HG03460 (cell line): ENCODE measurements around the gene SHROOM2.
"Not testable (repeated sequence)": the region's sequence is repeated elsewhere in the genome, so short reads cannot be mapped to it uniquely, and the experiment has no call there.

Source experiments
- ATAC-seq: cut with Tn5 transposase; IDR thresholded peaks from one replicate; pipeline ENCODE4 v1.9.1; 2021; ENCODE audit not compliant: unreplicated experiment

SHROOM2 gene

GRCh38 chrX:9785254-9785943 is 830 bp upstream of the SHROOM2 start:
- no peak for ATAC-seq

GRCh38 chrX:9786798-9787635 is 788 bp downstream of the SHROOM2 start:
- no peak for ATAC-seq

- ATAC-seq: no peak
Observed at GRCh38 chrX:9788911-9789310, 2.7 kb downstream of the SHROOM2 start.

DNA sequence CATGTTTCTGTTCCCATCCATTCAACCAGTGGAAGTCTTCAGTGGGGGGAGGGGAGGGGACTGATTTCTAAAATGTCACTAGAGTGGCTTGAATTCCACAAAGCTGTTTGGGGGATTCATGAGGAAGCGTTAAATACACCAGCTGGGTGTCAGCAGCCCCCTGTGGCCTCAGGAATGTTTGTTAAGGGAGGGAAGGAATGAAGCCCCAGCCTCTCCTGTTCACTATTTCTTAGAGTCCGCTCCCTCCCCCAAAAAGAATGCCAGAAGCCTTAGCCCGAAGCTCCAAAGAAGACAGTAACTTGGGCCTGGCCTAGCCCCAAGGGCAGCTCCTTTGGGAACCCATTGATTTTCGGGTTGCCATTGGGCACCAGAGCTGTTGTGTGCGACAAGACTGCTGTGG is 3.3 kb downstream of the SHROOM2 start:
- ATAC-seq: no peak

DNA sequence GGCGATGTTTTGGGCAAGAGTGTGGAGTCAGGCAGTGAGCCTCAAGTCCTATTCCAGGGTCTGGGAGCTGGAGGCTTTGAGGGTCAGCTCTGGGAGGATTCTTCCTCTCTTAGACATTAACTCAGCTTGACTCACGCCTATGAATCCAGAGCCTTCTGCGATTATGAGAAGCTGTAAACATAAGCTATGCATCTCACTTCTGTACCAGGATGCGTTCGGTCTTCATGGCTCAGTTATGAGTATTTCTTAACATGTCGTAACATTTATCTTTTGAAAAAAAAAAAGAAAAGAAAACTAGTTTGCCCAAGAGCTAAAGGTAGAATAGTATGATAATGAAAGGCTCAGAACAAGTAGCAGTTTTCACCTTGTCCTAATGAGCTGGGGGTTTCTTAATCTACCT is 4.6 kb downstream of the SHROOM2 start:
- ATAC-seq: no peak

- no peak for ATAC-seq
Observed at GRCh38 chrX:9794495-9794894, 8.3 kb downstream of the SHROOM2 start.

DNA sequence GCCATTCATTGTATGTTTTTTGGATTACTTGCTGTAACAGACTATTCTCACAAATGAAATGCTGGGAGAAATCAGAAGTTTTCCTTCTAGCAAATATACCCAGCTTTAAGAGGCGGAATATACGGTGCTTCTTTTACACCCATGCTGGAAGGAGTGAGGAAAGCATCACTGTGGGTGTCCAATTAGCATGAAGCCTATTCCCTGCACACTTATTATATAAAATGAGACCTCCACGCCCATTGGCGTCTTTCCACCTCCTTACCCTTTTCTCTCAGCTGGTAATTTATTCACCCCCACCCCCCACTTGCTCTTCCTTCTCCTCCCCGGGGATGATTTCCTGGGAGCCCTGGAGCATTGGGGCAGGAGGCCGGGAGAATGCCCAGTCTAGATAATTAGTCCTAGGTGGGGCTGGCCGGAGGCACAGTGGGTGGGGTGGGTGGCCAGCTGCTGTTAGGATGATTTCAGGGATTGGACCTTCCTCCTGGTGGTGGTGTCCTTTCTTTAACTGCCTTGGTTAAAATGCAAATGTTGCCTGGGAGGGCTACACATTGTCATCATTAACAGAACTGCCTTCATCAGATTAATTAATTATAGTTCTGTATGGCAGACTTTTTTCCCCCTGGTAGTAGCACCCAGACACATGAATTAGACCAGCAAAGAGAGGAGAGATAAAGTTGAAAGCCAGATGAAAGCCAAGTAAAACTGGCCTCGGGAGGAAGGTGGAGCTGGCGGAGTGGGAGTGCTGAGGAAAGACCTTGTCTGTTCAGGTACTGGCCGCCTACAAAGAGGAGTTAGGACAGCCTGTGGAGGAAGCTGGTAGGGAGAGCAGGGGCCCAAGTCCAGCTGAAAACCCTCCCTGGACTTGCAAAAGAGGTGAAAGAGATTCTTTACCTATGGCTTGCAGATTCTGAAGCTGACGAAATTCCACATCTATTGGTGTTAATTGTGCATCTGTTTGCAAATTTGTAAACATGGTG is 11.4 kb downstream of the SHROOM2 start:
- no peak for ATAC-seq

DNA sequence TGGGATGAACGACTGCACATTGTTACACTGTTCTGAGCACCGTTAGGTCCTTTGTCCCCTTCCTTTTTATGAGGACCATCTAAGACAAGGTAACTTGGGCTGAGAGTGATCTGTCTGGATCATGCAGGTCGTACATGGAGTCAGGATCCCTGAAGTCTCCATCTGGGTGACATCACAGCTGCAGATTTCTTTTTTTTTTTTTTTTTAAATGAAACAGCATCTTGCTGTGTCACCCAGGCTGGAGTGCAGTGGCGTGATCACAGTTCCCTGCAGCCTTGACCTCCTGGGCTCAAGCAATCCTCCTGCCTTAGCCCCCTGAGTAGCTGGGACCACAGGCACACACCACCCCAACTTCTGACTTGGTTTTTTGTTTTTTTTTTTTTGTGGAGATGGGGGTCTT is 16.5 kb downstream of the SHROOM2 start:
- ATAC-seq: no peak

- ATAC-seq: no peak
Observed at GRCh38 chrX:9804444-9804843, 18.2 kb downstream of the SHROOM2 start.

DNA sequence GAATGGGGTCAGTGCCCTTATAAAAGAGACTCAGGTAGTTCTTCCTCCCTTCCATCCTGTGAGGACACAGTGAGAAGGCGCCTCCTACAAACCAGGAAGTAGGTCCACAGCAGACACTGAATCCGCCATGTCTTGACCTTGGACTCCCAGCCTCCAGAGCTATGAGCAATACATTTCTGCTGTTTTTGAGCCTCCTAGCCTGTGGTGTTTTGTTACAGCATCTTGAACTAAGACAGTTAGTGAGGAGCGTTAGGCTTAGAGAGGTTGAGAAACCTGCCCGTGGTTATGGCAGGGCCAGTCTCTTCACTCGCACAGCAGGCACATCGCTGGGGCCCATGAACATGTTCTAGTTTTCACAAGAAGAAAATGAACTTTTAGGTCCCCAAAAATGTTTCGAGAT is 19.7 kb downstream of the SHROOM2 start:
- ATAC-seq: no peak

DNA sequence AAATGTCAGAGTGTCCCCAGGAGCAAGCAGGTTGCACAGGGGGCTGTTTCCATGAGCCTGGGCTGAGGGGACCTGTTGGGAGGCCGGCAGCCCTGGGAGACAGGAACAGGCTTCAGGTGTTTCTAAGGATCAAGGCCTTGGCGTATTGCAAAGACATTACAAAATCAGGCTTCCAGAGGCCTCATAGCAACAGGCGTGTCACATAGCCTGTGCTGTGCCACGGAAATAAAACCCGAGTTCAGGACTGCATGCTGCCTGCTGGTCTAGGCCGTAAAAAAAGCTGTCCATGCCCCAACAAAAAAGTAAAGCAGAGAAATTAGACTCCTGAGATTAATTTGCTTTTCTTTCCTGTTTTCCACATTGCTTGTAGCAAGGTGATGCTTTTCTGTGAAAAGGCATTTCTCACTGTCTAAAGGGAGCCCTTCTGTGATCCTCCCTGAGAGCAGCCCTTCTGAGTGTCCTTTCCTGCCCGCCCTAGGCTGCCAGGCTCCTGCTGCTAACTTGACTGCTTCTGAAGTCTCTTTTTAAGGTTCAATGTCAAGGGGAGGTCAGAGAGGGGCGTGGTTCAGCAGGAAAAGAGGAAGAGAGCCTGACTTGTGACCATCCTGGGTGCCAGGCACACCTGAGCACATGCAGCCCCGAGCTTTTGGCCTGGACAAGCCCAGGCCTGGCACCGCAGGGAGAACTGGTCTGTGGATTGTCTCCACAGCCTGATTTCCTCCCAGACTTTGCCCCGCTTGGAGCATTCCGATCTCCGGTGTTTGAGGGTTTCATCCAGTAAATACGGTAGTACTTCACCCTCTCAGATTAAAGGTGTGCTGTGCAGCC is 21.3 kb downstream of the SHROOM2 start:
- no peak for ATAC-seq

DNA sequence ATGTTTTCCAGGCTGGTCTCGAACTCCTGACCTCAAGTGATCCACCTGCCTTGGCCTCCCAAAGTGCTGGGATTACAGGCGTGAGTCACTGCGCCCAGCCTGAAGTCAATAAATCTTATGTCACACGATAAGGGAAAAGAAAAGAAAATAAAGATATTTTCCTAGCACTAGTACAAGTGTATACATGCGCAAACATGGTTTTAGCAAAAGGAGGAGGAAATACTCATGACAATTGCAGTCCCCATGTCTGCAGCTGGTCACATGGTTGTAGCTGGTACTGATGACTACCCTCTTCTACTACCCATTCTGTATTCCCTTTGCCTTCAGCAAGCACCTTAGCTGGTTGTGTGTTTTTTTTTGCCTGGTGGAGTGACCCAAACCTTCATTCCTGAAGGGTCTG is 23.6 kb downstream of the SHROOM2 start:
- not testable (repeated sequence) for ATAC-seq

DNA sequence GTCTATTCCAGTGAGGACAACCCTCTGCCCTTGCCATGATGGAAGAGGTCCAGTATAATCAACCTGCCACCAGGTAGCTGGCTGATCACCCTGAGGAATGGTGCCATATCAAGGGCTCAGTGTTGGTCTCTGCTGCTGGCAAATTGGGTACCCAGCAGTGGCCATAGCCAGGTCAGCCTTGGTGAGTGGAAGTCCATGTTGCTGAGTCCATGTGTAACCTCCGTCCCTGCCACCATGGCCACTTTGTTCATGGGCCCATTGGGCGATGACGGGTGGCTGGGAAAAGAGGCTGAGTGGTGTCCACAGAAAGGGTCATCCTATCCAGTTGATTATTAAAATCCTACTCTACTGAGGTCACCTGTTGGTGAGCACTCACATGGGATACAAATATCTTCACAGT is 24.9 kb downstream of the SHROOM2 start:
- not testable (repeated sequence) for ATAC-seq

DNA sequence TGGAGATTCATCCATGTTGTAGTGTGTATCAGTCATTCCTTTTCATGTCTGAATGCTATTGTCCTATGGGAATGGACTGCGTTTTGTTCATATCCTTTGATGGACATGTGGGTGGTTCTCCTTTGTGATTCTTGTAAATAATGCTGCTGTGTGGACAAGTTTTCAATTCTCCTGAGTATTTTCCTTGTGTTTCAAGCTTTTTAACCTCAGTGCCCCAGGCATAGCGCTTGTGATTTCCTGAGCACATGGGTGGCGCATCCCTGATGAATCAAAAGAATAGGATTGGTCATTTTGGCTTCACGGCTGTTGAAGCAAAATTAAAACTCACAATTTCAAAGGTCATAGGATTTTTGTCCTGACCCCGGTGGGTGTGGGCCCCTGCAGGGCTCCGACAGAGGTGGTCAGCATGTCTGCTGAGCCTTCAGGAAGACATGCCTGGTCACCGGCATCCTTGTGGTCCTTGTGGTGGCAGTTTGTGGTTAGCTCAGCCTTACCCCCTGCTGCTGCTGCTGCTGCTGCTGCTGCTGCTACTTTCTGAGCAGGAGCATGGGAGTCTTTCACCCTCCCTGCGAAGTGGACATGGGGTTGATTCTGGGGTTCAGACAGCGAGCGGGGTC is 30.0 kb downstream of the SHROOM2 start:
- ATAC-seq: no peak

GRCh38 chrX:9821572-9821971 is 35.3 kb downstream of the SHROOM2 start:
- no peak for ATAC-seq

DNA sequence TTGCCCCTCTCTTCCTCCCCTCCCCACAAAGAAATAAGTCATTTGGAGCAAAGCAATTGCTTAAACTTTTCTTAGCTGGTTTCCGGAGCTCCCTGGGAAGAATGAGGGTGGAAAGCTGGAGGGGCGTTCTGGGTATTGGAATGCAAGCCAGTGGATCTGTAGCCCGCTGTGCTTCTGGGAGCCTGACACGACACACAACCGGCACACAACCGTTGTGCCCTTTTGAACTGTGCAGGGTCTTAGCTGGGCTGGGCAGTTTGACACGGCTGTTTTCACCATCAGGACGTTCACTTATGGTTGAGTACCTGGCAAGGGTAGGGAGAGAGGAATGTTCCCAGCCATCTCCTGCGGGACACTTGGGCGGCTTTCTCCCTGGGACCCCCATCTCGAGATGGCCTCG is 38.3 kb downstream of the SHROOM2 start:
- no peak for ATAC-seq

- no peak for ATAC-seq
Observed at GRCh38 chrX:9825129-9825790, 39.0 kb downstream of the SHROOM2 start.

DNA sequence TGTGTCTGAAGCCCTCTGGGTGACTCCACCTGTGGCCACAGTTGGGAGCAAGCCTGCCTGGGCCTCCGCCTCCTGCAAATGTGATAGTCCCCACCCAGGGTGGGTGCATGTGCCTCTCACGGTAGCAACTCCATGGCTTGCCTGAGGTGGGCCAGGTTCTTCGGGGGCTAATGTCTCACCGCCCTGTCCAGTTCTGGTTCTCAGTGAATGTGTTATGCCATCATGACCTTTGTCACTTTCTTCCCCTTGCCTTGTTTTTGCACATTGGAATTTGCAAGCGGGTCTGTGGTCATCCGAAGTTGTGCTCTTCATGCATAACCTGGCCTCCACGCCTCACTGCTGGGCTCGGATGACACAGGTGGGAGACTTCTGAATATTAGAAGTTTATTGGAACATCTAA is 39.7 kb downstream of the SHROOM2 start:
- no peak for ATAC-seq
